Loucy (cell line): ENCODE measurements around the gene MGAT5B.

Source experiments
- H2AFZ ChIP-seq: fragments of 200-600 bp; sonication (generic); 2 replicates; pipeline ENCODE4 v1.6.0; 2016; ENCODE audit warnings: antibody characterized with exemption, mild to moderate bottlenecking, low read length, moderate library complexity
- H3F3A ChIP-seq: fragments of 200-600 bp; 2 replicates; pipeline ENCODE4 v1.6.0; 2016; ENCODE audit warnings: antibody characterized with exemption, low read depth, mild to moderate bottlenecking
- H3K27me3 ChIP-seq: fragments of 200-600 bp; sonication (generic); 2 replicates; pipeline ENCODE4 v1.6.1; 2014; ENCODE audit warnings: low read length, mild to moderate bottlenecking; ENCODE audit not compliant: insufficient read depth, poor library complexity, severe bottlenecking
- H3K36me3 ChIP-seq: fragments of 200-600 bp; sonication (generic); 2 replicates; pipeline ENCODE4 v1.6.1; 2016; ENCODE audit warnings: low read length; ENCODE audit not compliant: insufficient read depth
- H3K4me1 ChIP-seq: fragments of 200-600 bp; sonication (generic); 2 replicates; pipeline ENCODE4 v1.5.1; 2014; ENCODE audit warnings: low read length, mild to moderate bottlenecking; ENCODE audit not compliant: insufficient read depth, poor library complexity, severe bottlenecking
- H3K4me2 ChIP-seq: fragments of 200-600 bp; sonication (generic); 2 replicates; pipeline ENCODE4 v1.6.0; 2014; ENCODE audit warnings: antibody characterized with exemption, low read length, low read depth, mild to moderate bottlenecking; ENCODE audit not compliant: poor library complexity, severe bottlenecking
- H3K4me3 ChIP-seq: fragments of 200-600 bp; sonication (generic); 2 replicates; pipeline ENCODE4 v1.5.1; 2014; ENCODE audit warnings: low read length, mild to moderate bottlenecking, mixed read lengths; ENCODE audit not compliant: poor library complexity, severe bottlenecking
- H3K79me2 ChIP-seq: fragments of 200-600 bp; sonication (generic); 2 replicates; pipeline ENCODE4 v1.6.1; 2014; ENCODE audit warnings: low read length; ENCODE audit not compliant: insufficient read depth
- H3K9ac ChIP-seq: fragments of 200-600 bp; sonication (generic); 2 replicates; pipeline ENCODE4 v1.6.0; 2014; ENCODE audit warnings: mild to moderate bottlenecking, low read depth, low read length, moderate library complexity; ENCODE audit not compliant: poor library complexity, severe bottlenecking
- H3K9me2 ChIP-seq: fragments of 200-600 bp; sonication (generic); replicated peaks from 2 replicates; pipeline ENCODE4 v1.6.1; 2016; ENCODE audit warnings: low read depth, low read length, mixed read lengths
- H3K9me3 ChIP-seq: fragments of 200-600 bp; sonication (generic); 2 replicates; pipeline ENCODE4 v1.6.1; 2014; ENCODE audit warnings: mild to moderate bottlenecking, antibody characterized with exemption, low read length, low read depth; ENCODE audit not compliant: insufficient read depth
- H4K20me1 ChIP-seq: fragments of 200-600 bp; sonication (generic); 2 replicates; pipeline ENCODE4 v1.6.0; 2014; ENCODE audit warnings: antibody characterized with exemption, low read length, mild to moderate bottlenecking; ENCODE audit not compliant: insufficient read depth, poor library complexity, severe bottlenecking
- EZH2phosphoT487 ChIP-seq: fragments of 200-600 bp; IDR thresholded peaks from 2 replicates; pipeline ENCODE4 v1.6.1; 2018; ENCODE audit warnings: antibody characterized with exemption, mild to moderate bottlenecking, moderate library complexity, borderline replicate concordance
- TF ChIP-seq, protein P1 (sequence below): fragments of 200-600 bp; sonication (generic); conservative IDR thresholded peaks from 2 replicates; pipeline ENCODE4 v1.5.1; 2014; ENCODE audit warnings: mild to moderate bottlenecking, antibody characterized with exemption, low read length

The MGAT5B gene

DNA sequence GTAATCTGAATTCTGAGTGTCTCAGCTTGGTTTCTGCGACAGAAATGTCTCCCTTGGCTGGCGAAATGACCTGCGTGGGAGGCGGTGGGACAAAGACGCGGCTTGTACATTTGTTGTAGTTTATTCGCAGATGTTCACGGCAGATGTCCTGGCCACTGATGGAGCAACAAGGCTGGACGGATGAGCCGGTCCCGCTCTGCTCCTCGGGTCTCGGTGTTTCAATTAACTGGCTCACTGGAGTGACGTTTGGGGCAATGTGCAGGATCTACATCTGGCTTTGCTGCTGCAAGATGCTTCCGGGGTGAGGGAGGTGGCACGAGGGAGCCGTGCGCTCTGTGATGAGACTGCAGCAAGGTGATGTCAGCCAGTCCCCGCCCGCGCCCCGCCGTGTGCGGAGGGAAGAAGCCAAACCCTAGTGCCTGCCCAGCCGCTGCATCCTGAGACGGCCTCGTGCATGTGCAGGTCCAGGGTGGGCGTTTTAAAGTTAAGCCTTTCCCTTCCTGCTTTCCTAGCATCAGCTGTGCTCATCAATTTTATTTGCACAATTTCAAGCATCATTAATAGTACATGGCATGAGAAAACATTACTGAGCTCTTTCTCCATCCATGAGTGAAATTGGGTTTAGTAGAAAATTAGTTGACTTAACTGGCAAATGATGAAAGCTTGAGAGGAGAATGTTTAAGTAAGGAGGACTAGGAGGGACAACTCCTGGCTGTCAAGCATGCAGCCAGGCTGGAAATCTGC is 44.4 kb downstream of the MGAT5B start:
- Histone ChIP-seq H2AFZ (no peak overlapping the region), H3K4me2 (no peak overlapping the region), H3K9me2 (no peaks in the 10 kb centered on the region), H3K9me3 (no peaks in the 10 kb centered on the region), H4K20me1 (no peaks in the 10 kb centered on the region), H3K4me3 (no peak overlapping the region), H3K36me3 (no peaks in the 10 kb centered on the region), H3K9ac (no peak overlapping the region), H3F3A (no peaks in the 10 kb centered on the region), H3K79me2 (no peaks in the 10 kb centered on the region), H3K4me1 (no peaks in the 10 kb centered on the region), H3K27me3 (no peaks in the 10 kb centered on the region)
- TF ChIP-seq, protein P1, sequence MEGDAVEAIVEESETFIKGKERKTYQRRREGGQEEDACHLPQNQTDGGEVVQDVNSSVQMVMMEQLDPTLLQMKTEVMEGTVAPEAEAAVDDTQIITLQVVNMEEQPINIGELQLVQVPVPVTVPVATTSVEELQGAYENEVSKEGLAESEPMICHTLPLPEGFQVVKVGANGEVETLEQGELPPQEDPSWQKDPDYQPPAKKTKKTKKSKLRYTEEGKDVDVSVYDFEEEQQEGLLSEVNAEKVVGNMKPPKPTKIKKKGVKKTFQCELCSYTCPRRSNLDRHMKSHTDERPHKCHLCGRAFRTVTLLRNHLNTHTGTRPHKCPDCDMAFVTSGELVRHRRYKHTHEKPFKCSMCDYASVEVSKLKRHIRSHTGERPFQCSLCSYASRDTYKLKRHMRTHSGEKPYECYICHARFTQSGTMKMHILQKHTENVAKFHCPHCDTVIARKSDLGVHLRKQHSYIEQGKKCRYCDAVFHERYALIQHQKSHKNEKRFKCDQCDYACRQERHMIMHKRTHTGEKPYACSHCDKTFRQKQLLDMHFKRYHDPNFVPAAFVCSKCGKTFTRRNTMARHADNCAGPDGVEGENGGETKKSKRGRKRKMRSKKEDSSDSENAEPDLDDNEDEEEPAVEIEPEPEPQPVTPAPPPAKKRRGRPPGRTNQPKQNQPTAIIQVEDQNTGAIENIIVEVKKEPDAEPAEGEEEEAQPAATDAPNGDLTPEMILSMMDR: no peak
- TF ChIP-seq EZH2phosphoT487: no peak

DNA sequence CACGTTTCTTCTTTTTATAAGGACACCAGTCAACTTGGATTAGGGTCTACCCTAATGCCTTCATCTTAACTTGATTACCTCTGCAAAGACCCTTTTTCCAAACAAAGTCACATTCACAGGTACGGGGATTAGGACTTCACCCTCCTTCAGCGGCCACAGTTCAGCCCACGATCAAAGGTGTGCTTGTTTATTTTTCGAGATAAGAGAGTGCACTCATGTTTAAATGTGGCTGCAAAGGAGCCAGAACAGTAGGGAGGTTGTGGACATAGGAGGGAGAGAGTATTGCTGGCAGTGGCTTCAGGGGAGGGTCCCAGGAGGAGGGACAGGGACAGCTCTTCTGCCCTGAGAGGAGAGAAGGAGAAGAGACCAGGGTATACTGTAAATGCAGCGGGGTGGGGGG is 46.7 kb downstream of the MGAT5B start:
- Histone ChIP-seq H3K27me3 (no peaks in the 10 kb centered on the region), H3K9ac (no peak overlapping the region), H2AFZ (no peak overlapping the region), H3K4me1 (no peaks in the 10 kb centered on the region), H3K4me3 (no peak overlapping the region), H3K9me2 (no peaks in the 10 kb centered on the region), H3F3A (no peaks in the 10 kb centered on the region), H4K20me1 (no peaks in the 10 kb centered on the region), H3K79me2 (no peaks in the 10 kb centered on the region), H3K9me3 (no peaks in the 10 kb centered on the region), H3K4me2 (no peak overlapping the region), H3K36me3 (no peaks in the 10 kb centered on the region)
- TF ChIP-seq, protein P1: no peak
- TF ChIP-seq EZH2phosphoT487: no peak

DNA sequence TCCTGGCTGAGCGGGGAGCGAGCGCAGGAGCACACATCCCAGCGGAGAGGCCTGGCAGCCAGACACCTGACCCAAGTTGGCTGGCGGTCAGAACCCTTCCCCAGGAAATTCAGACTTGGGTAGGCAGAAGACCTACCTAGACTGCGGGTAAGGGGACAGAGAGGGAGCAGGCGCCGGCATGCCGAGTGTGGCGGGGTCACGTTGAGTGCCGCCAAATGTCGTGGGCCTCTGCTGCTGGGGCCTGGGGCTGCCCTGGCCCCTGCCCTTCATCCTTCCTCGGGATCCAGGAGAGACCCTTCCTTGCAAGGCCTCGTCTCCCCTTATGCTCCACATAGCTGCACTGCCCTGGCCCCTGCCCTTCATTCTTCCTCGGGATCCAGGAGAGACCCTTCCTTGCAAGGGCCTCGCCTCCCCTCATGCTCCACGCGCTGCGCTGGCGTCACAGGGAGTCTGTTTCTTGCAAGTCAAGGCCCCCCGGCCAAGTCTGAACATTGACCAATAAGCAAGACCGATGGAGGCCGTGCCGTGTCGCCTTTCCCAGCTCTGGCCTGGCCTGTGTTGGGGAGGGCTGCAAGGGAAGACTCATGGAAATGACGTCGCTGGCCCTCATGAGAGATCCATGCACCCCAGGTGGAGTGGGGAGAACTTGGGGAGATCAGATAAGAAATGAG is 47.8 kb downstream of the MGAT5B start:
- H3K4me1 ChIP-seq: no peaks in the 10 kb centered on the region

More for the DNA sequence above, 47.8 kb downstream of the MGAT5B start:
- Histone ChIP-seq H3K9ac (no peak overlapping the region), H3K27me3 (no peaks in the 10 kb centered on the region), H3K4me2 (no peak overlapping the region), H3K9me3 (no peaks in the 10 kb centered on the region), H3K79me2 (no peaks in the 10 kb centered on the region), H3F3A (no peaks in the 10 kb centered on the region), H2AFZ (no peak overlapping the region), H4K20me1 (no peaks in the 10 kb centered on the region), H3K4me3 (no peak overlapping the region), H3K9me2 (no peaks in the 10 kb centered on the region), H3K36me3 (no peaks in the 10 kb centered on the region)
- no peak for TF ChIP-seq EZH2phosphoT487
- TF ChIP-seq, protein P1: no peak
